BJ (cell line): ENCODE data around the gene SERBP1. TPM values are rescaled to one million over a fixed set of nuclear protein-coding genes. Genes with fewer than 3 reads are reported as not detected.

Experiments used
- CTCF ChIA-PET: fragments of 350-600 bp; formaldehyde crosslinking; extraction: SDS; loops from one replicate; lab custom pipeline; 2021; ENCODE audit warnings: antibody characterized with exemption, inconsistent platforms; lab: Yijun Ruan, JAX
- POLR2A ChIA-PET: fragments of 300-600 bp; sonication (Branson Sonifier 250); formaldehyde crosslinking; extraction: SDS; loops from one replicate; lab custom pipeline; 2021; ENCODE audit warnings: antibody characterized with exemption; lab: Charles Lee
- DNase-seq: peaks from one replicate; pipeline ENCODE4 v3.0.0-alpha.2; 2011; ENCODE audit warnings: low read depth
- H3K27me3 ChIP-seq: 2 replicates; pipeline ENCODE4 v1.6.0; 2011; ENCODE audit warnings: low read length; ENCODE audit not compliant: control insufficient read depth, insufficient read depth
- H3K36me3 ChIP-seq: 2 replicates; pipeline ENCODE4 v1.5.1; 2011; ENCODE audit warnings: low read length; ENCODE audit not compliant: control insufficient read depth, insufficient read depth
- H3K4me3 ChIP-seq: 2 replicates; pipeline ENCODE4 v1.5.1; 2011; ENCODE audit warnings: low read depth, mild to moderate bottlenecking, control low read depth, low read length
- polyA plus RNA-seq: library from polyadenylated mRNA; depleted of rRNA; stranded (reverse); fragments of >200 nt; gene quantifications from 2 replicates; pipeline ENCODE4 v1.2.3, GENCODE V29; 2011
- TF ChIP-seq, protein P1 (sequence below): IDR thresholded peaks from 2 replicates; pipeline ENCODE4 v1.5.1; 2011; ENCODE audit warnings: low read depth, mild to moderate bottlenecking, control low read depth, inconsistent platforms, low read length, moderate library complexity; ENCODE audit not compliant: insufficient read depth

Gene SERBP1
- polyA plus RNA-seq, 1 experiment, result 94.1 TPM

DNA sequence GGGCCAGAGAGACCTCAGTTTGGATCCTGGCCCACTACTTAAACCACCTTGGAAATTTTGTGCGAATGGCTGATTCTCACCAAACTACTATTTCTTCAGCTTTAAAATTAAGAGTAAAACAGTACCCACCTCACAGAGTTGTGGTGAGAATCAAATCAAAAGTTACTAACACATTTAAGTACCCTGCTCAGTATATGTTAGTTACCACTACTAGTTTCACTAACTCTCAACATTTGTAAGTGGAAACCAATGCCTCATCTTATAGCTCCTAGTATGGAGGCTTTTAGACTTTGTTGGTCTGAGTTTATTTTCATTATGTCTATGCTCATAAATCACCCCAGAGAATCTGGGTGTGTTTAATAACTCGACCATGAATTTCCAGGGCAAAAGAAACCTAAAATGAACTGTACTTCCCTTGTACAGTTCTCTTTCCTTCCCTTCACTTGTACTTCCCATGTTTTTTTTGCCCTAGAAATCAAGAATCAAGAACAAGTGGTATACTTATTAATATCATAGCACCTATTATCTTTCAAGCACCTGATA is 11.6 kb upstream of the SERBP1 start:
- Histone ChIP-seq H3K27me3 (0 out of 2 replicates have a peak, but pooled peaks cover 1% of the 10 kb centered on the region), H3K36me3 (no peaks in the 10 kb centered on the region), H3K4me3 (no peak overlapping the region)
- DNase-seq, result no peak
- TF ChIP-seq, protein P1, sequence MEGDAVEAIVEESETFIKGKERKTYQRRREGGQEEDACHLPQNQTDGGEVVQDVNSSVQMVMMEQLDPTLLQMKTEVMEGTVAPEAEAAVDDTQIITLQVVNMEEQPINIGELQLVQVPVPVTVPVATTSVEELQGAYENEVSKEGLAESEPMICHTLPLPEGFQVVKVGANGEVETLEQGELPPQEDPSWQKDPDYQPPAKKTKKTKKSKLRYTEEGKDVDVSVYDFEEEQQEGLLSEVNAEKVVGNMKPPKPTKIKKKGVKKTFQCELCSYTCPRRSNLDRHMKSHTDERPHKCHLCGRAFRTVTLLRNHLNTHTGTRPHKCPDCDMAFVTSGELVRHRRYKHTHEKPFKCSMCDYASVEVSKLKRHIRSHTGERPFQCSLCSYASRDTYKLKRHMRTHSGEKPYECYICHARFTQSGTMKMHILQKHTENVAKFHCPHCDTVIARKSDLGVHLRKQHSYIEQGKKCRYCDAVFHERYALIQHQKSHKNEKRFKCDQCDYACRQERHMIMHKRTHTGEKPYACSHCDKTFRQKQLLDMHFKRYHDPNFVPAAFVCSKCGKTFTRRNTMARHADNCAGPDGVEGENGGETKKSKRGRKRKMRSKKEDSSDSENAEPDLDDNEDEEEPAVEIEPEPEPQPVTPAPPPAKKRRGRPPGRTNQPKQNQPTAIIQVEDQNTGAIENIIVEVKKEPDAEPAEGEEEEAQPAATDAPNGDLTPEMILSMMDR, result no peak
- ChIA-PET CTCF (no interaction called here), POLR2A (no interaction called here)

DNA sequence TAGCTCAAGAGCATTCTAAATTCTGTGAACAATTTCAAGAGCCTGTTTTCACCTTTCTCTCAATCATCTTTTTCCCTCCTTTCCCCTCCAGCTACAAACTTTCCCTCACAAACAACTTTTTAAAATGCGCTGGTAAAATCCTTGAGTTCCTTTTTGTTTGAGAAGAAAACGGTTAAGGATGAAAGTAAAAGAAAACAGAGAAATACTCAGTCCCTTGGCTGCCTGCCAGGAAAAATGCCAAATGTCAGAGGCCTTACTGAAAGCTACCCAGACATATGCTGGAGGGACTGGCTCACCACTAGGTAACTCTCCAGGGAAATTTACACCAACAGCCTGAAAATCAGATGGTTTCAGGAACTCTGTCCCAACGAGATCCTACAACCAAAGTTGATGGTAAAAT is 11.0 kb upstream of the SERBP1 start:
- ChIA-PET CTCF (no interaction called here), POLR2A (no interaction called here)
- DNase-seq, result no peak
- TF ChIP-seq, protein P1, result no peak
- H3K4me3 ChIP-seq, result no peak overlapping the region
- H3K36me3 ChIP-seq, result no peaks in the 10 kb centered on the region
- H3K27me3 ChIP-seq, result 0 out of 2 replicates have a peak, but pooled peaks cover 1% of the 10 kb centered on the region

DNA sequence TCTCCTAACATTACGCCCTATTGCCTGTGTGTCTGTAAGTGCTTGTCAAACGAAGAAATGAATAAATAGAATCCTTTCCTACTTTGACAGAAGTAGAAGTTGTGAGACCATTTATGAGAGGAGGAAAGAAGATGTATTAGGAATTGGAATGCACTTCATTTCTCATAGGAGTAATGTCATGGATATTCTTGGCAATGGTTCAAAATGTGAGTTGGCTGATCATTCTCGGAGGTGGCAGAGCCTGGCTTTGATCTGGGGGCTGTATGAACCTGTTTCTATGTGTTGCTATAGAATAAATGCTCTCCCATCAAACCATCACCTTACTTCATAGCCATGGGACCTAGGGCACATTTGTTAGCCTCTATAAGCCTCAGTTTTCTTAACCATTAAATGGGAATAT is 10.1 kb upstream of the SERBP1 start:
- CTCF ChIA-PET, result no interaction called here
- DNase-seq, result no peak
- POLR2A ChIA-PET, result no interaction called here
- TF ChIP-seq, protein P1, result no peak
- Histone ChIP-seq H3K36me3 (no peaks in the 10 kb centered on the region), H3K4me3 (no peak overlapping the region), H3K27me3 (0 out of 2 replicates have a peak, but pooled peaks cover 1% of the 10 kb centered on the region)

DNA sequence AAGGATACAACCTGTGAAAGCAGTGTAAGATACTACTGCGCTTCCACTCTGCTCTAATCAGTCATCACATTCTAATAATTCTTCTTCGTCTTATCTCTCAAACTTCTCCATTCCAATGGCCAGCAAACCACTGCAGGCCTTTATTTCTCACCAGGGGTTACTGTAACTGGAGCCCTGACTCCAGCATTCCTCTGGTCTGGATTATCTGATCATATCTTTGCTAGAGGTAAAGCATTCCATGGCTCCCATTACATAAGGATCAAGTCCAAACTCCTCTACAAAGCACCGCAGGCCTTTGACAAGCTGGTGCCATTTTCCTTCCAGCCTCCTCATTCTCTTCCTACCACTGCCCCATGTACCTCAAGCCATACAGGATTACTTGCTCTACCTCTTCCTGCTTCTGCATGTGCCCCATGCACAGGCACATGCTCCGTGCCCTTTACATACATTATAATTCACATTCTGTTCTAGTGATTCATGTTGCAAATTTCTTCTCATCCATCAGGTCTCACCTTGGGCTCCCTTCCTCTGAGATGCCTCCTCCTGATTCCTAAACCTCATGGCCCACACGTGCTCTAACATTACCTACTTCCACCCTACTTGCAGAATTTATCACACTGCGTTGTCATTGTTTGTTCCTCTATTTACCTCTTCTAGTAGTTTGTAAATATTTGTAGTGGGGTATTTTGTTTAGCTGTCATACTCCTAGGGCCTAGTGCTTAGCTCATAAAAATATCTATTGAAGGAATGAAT is 9.3 kb upstream of the SERBP1 start:
- Histone ChIP-seq H3K27me3 (0 out of 2 replicates have a peak, but pooled peaks cover 1% of the 10 kb centered on the region), H3K36me3 (no peaks in the 10 kb centered on the region), H3K4me3 (no peak overlapping the region)
- CTCF ChIA-PET, result no interaction called here
- POLR2A ChIA-PET, result no interaction called here
- DNase-seq, result no peak
- TF ChIP-seq, protein P1, result no peak

DNA sequence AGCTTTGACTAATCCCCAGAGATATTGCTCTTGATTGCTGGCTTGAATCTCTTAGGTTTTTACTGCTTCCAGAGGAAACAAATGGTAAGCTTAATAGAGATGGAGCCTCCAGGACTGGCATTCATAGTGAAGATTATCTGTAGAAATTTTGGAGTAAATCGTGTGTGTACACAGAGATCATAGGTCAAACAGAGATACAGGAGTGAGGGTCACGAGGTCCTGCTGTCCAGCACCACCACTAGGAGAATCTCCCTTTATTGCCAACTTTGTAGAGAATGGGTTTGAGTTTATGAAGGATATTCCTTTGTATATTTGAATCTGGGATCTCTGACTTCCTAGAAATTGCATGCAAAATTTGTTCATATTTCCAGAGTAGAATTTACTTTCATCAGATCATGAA is 7.8 kb upstream of the SERBP1 start:
- H3K36me3 ChIP-seq, result no peaks in the 10 kb centered on the region
- TF ChIP-seq, protein P1, result no peak
- POLR2A ChIA-PET, result no interaction called here
- DNase-seq, result no peak
- H3K4me3 ChIP-seq, result no peak overlapping the region
- CTCF ChIA-PET, result interaction anchor here (1.7 kb wide), 1 partner anchor 62 kb away, joined by 6 read pairs; no protein-coding TSS in a partner anchor
- 0 out of 2 replicates have a peak, but pooled peaks cover 1% of the 10 kb centered on the region for H3K27me3 ChIP-seq
